Pancreas (tissue), 10 donors: ENCODE measurements around the gene KLHL30. TPM values are rescaled to one million over a fixed set of nuclear protein-coding genes. Genes with fewer than 3 reads are reported as not detected.

Experiments
- ATAC-seq, 4 donors: fragments of 200-7000 bp; cut with Tn5 transposase; one replicate each; pipeline versions ENCODE4 v1.8.0 to v1.9.1; 2020; ENCODE audit warnings: mild to moderate bottlenecking in 4 of 4, moderate library complexity in 4 of 4
- DNase-seq, 6 donors: peaks; one replicate each; pipeline ENCODE4 v3.0.0-alpha.2; 2020
- FAIRE-seq: peaks from 2 replicates; lab custom pipeline; 2012; peaks lifted over from hg19 to GRCh38; lab: Jason Lieb, UNC
- H3K27ac ChIP-seq, 4 donors: fragments of 200-600 bp; sonication (generic); 1 replicate in 3 of 4; 2 replicates in 1 of 4; pipeline versions ENCODE4 v1.5.0 to v1.8.0; 2020
- H3K27me3 ChIP-seq, 4 donors: fragments of 200-600 bp; one replicate each; pipeline ENCODE4 v1.8.0; 2021
- H3K36me3 ChIP-seq, 3 donors: fragments of 200-600 bp; sonication (generic) in 1 of 3; one replicate each; pipeline versions ENCODE4 v1.5.0 to v1.8.0; 2020 to 2021
- H3K4me1 ChIP-seq, 3 donors: fragments of 200-600 bp; one replicate each; pipeline ENCODE4 v1.8.0; 2021
- H3K4me3 ChIP-seq, 4 donors: fragments of 200-600 bp; sonication (generic) in 2 of 4; one replicate each; pipeline versions ENCODE4 v1.5.0 to v1.8.0; 2020 to 2021
- H3K9me3 ChIP-seq, 4 donors: fragments of 200-600 bp; one replicate each; pipeline ENCODE4 v1.8.0; 2021
- WGBS, 2 donors: extraction: QIAGEN DNeasy Blood & Tissue Kit; methylation state at CpG; one replicate each; pipeline ENCODE4 v1.1.7; 2013; 5-methylcytosine and 5-hydroxymethylcytosine counted together
- intact Hi-C, 3 donors: fragments of 100-400 bp; cut with DNase I; formaldehyde crosslinking; loops; one replicate each; pipeline versions ENCODE4 v1.11.1 to v1.14.2; 2022
- polyA plus RNA-seq, 2 donors: library from polyadenylated mRNA; stranded (reverse); fragments of 200-250 nt; gene quantifications; one replicate each; pipeline ENCODE4 v1.2.3, GENCODE V29; 2013
- total RNA-seq, 6 donors: library from RNA; stranded (reverse); fragmentation: NEBNext Ultra II Directional in 4 of 6; extraction: Animal tissue kit (Norgen Biotek cat#: 25700) in 4 of 6; gene quantifications; one replicate each; pipeline versions ENCODE4 v1.2.1 to v1.2.4, GENCODE V29; 2021 to 2023
- TF ChIP-seq, protein P1 (sequence below), 4 donors: fragments of 200-600 bp; sonication (generic) in 3 of 4; IDR thresholded peaks; one replicate each; pipeline versions ENCODE4 v1.5.0 to v1.8.0; 2021; ENCODE audit warnings: antibody characterized with exemption in 4 of 4
- donor health status: healthy with polysubstance abuse.
- donor health status: DM: no; HTN: no; CAD: no; lungs with moderate emphysema.
- donor health status: DM: no; HTN: no; CAD: no.
- donor health status: control.
- donor health status: control.
- donor health status: Bipolar disorder and iron deficiency.
- donor health status: DM: yes; HTN: yes; CAD: no.
- donor health status: DM: no; HTN: no; CAD: no.
- donor health status: DM: no; HTN: no; CAD: no.
- donor health status: DM: yes; HTN: yes; CAD: no.

Gene KLHL30
- total and polyA plus RNA-seq, 8 donors: 0.03 to 0.14 (median 0.11) TPM; not detected in 2

DNA sequence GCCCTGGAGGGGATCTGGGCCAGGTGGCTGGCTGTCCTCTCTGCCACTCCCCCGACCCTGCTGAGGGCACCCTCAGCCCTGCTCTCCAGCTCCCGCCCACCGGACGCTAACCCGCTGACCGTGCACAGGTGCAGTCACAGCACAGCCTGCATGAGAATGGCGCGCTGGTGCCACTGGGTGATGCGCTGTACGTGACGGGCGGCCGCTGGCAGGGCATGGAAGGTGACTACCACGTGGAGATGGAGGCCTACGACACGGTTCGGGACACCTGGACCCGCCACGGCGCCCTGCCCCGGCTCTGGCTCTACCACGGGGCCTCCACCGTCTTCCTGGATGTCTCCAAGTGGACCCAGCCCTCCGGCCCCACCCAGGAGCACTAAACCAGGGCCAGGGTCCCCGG lies 12.2 kb downstream of the KLHL30 start:
- intact Hi-C loops: no loop called here
- H3K27me3 ChIP-seq: no peaks in the 10 kb centered on the region
- no peak overlapping the region for H3K27ac ChIP-seq
- TF ChIP-seq, protein P1, sequence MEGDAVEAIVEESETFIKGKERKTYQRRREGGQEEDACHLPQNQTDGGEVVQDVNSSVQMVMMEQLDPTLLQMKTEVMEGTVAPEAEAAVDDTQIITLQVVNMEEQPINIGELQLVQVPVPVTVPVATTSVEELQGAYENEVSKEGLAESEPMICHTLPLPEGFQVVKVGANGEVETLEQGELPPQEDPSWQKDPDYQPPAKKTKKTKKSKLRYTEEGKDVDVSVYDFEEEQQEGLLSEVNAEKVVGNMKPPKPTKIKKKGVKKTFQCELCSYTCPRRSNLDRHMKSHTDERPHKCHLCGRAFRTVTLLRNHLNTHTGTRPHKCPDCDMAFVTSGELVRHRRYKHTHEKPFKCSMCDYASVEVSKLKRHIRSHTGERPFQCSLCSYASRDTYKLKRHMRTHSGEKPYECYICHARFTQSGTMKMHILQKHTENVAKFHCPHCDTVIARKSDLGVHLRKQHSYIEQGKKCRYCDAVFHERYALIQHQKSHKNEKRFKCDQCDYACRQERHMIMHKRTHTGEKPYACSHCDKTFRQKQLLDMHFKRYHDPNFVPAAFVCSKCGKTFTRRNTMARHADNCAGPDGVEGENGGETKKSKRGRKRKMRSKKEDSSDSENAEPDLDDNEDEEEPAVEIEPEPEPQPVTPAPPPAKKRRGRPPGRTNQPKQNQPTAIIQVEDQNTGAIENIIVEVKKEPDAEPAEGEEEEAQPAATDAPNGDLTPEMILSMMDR (IDR thresholded peaks at IDR 0.05): no peak
- no peaks in the 10 kb centered on the region for H3K4me1 ChIP-seq
- ATAC-seq (no peak), FAIRE-seq (no peak), DNase-seq (peak in 1 of 6 donors; percentile 79)
- H3K9me3 ChIP-seq: no peaks in the 10 kb centered on the region
- 92 to 96% methylated on average over 18 to 25 of the region's 25 CpGs for WGBS, 2 donors
- no peak overlapping the region for H3K4me3 ChIP-seq
- no peaks in the 10 kb centered on the region for H3K36me3 ChIP-seq

DNA sequence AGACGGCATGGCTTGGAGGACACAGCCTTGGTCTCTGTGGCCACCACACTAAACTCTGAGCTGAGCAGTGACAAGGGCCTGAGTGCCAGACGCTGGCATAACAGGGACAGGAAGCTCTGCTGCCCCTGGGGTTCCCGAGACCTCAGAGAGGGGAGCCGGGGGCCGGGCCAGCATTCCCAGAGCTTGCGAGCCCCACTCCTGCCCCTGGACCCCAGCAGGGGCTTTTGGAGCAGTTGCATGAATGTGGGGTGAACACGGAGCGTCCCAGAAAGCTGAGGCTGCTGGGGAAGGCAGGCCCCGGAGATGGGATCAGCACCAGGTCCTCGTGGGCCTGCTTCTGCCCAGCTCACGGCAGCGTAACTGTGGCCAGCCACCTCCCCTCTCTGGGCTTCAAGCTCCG lies 12.7 kb downstream of the KLHL30 start:
- H3K9me3 ChIP-seq: no peaks in the 10 kb centered on the region
- ATAC-seq: no peak

DNA sequence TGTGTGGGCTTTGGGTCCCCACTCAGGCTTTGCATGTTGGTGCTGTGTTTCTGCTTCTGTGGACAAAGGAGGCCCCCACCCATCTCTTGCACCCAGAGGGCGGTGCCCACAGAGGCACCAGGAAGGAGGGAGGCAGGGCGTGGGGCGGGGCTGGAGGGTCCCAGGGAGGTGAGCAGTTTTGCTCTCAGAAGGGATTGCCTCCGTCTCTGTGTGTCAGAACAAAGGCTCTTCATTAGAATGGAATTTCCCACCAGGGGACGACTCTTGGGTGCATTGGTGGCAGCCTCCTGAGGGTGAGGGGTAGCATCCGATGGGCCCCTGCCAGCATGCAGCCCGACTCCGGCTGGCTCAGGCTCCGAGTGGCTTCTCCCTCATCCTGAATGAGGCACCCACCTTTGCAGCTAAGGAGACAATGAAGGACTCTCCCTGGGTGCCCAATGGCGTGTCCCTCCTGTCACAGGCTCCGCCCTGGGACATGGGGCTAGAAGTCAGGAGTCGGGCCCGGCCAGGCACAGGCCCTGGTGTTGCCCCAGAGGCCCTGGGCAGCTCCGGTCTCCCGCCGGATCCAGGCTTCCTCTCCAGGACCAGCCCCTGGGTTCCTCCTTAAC lies 13.3 kb downstream of the KLHL30 start:
- WGBS, 2 donors: 83 to 88% methylated on average over 16 of the region's 16 CpGs
- no peaks in the 10 kb centered on the region for H3K36me3 ChIP-seq
- no peaks in the 10 kb centered on the region for H3K9me3 ChIP-seq
- TF ChIP-seq, protein P1 (IDR thresholded peaks at IDR 0.05): no peak
- intact Hi-C loops: no loop called here
- H3K4me3 ChIP-seq: no peak overlapping the region
- FAIRE-seq (no peak), DNase-seq (peak in 1 of 6 donors; percentile 64), ATAC-seq (no peak)
- no peak overlapping the region for H3K27ac ChIP-seq
- H3K4me1 ChIP-seq: no peaks in the 10 kb centered on the region
- H3K27me3 ChIP-seq: no peaks in the 10 kb centered on the region

More for the DNA sequence above, 12.7 kb downstream of the KLHL30 start:
- intact Hi-C loops: no loop called here
- Histone ChIP-seq H3K27me3 (no peaks in the 10 kb centered on the region), H3K36me3 (no peaks in the 10 kb centered on the region), H3K4me3 (no peak overlapping the region), H3K27ac (no peak overlapping the region), H3K4me1 (no peaks in the 10 kb centered on the region)
- WGBS, 2 donors: 86 to 93% methylated on average over 13 of the region's 13 CpGs
- FAIRE-seq (no peak), DNase-seq (peak in 1 of 6 donors; percentile 60)
- TF ChIP-seq, protein P1 (IDR thresholded peaks at IDR 0.05): no peak

DNA sequence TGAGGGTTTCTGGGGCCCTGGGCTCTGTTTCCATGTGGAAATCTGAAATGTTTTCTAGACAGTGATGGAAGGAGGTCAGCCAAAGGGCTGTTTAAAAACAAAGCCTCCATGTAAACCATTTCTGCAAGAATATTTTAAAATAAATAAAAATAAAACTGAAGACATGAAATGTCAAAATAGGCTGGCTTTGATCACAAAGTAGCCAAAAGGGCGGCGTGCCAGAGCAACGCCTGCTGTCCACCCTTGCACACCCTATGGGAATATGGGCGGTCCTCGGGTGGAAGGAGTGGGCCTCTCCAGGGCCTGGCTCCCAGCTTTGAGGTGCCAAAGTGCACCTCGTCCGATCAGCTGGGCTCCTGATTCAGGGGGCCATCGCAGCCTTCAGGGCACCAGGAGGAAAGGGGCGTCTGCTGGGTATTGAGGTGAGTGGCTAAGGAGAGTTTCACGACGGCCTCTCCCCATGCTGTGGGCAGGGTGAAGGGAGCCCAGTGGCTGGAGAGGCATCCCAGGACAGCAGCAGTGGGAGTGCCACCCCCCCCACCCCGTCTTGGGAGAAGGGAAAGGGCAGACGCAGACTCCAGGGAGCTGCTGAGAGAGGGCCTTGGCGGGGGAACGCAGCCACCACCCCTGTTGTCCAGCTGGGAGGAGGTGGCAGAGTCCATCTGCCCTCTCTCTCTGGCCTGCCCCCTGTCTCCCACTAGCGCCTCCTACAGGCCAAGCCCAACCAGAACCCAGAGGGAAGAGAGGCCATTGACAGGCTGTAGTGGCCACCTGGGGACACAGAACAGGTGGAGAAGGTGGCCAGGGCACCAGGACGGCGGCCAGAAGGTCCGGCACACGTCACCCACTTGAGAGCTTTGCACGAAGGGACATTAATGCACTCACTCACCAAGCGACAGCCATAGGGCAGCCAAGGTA lies 14.6 kb downstream of the KLHL30 start:
- Histone ChIP-seq H3K4me3 (no peak overlapping the region), H3K27me3 (no peaks in the 10 kb centered on the region), H3K36me3 (no peaks in the 10 kb centered on the region), H3K4me1 (no peaks in the 10 kb centered on the region), H3K27ac (no peak overlapping the region), H3K9me3 (no peaks in the 10 kb centered on the region)
- TF ChIP-seq, protein P1 (IDR thresholded peaks at IDR 0.05): no peak
- ATAC-seq (no peak), FAIRE-seq (no peak), DNase-seq (peak in 2 of 6 donors; percentile 33 to 40)
- intact Hi-C loops: no loop called here
- 79 to 80% methylated on average over 19 to 22 of the region's 22 CpGs for WGBS, 2 donors
